ENCODE measurements around the gene POLR1C.

DNA sequence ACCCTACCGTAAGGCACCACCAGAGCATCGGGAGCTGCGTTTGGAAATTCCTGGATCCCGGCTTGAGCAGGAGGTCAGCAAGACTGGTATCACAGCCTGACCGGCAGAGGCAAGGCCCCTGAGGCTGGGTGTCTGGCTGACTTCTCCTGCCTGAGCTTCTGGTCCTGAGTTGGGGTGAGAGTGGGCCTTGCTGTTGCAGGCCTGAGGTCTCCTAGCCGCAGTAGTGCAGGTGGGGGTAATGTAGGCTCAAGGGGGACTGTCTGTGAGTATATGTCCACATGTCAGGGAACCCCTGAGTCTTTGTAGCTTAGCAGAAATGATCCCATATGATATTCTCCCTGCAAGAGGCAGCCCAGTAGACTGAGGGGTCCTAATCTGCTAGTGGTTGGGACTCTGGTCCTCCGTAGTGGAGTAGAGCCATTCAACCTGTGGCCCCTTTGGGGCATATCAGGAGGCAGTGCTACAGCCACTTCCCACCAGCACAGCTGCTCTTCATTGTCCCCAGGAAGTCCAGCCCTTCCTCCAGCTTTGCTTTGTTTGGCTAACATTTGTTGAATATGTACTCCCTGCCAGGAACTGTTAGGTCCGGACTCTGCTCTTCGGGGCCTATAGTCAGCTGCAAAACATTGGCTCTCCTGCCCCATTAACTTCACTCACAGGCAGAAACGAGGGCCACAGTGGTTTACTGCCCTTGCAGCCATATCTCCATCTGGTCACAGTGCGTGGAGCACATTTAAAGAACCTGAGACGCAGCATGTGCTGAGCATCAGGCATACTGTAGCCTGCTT, 17.7 kb upstream of the POLR1C start:
- TF ChIP-seq TAF1 (IDR thresholded peaks at IDR 0.05; ENCODE audit: low read depth) (no peak), RAD21 (IDR thresholded peaks at IDR 0.05; ENCODE audit: low read depth) (no peak), EP300 (IDR thresholded peaks at IDR 0.05; ENCODE audit: borderline replicate concordance) (no peak), EGR1 (IDR thresholded peaks at IDR 0.05) (no peak), CREB1 (IDR thresholded peaks at IDR 0.05; ENCODE audit: low read depth) (no peak), YY1 (IDR thresholded peaks at IDR 0.05; ENCODE audit: low read depth) (no peak), CEBPB (IDR thresholded peaks at IDR 0.05) (no peak), NFIC (IDR thresholded peaks at IDR 0.05) (no peak), FOXM1 (IDR thresholded peaks at IDR 0.05; ENCODE audit: borderline replicate concordance, low read depth) (no peak), TEAD4 (IDR thresholded peaks at IDR 0.05) (no peak), TCF12 (IDR thresholded peaks at IDR 0.05; ENCODE audit: low read depth) (no peak)
- TF ChIP-seq, protein P1, sequence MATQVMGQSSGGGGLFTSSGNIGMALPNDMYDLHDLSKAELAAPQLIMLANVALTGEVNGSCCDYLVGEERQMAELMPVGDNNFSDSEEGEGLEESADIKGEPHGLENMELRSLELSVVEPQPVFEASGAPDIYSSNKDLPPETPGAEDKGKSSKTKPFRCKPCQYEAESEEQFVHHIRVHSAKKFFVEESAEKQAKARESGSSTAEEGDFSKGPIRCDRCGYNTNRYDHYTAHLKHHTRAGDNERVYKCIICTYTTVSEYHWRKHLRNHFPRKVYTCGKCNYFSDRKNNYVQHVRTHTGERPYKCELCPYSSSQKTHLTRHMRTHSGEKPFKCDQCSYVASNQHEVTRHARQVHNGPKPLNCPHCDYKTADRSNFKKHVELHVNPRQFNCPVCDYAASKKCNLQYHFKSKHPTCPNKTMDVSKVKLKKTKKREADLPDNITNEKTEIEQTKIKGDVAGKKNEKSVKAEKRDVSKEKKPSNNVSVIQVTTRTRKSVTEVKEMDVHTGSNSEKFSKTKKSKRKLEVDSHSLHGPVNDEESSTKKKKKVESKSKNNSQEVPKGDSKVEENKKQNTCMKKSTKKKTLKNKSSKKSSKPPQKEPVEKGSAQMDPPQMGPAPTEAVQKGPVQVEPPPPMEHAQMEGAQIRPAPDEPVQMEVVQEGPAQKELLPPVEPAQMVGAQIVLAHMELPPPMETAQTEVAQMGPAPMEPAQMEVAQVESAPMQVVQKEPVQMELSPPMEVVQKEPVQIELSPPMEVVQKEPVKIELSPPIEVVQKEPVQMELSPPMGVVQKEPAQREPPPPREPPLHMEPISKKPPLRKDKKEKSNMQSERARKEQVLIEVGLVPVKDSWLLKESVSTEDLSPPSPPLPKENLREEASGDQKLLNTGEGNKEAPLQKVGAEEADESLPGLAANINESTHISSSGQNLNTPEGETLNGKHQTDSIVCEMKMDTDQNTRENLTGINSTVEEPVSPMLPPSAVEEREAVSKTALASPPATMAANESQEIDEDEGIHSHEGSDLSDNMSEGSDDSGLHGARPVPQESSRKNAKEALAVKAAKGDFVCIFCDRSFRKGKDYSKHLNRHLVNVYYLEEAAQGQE (IDR thresholded peaks at IDR 0.05; ENCODE audit: low read depth): no peak

Data from Ishikawa (cell line).